ENCODE results near the gene FYB1. TPM values are rescaled to one million over a fixed set of nuclear protein-coding genes. Genes with fewer than 3 reads are reported as not detected.

Gene FYB1
- total RNA-seq, 1 experiment from 2014 or later, result 0.12 TPM

DNA sequence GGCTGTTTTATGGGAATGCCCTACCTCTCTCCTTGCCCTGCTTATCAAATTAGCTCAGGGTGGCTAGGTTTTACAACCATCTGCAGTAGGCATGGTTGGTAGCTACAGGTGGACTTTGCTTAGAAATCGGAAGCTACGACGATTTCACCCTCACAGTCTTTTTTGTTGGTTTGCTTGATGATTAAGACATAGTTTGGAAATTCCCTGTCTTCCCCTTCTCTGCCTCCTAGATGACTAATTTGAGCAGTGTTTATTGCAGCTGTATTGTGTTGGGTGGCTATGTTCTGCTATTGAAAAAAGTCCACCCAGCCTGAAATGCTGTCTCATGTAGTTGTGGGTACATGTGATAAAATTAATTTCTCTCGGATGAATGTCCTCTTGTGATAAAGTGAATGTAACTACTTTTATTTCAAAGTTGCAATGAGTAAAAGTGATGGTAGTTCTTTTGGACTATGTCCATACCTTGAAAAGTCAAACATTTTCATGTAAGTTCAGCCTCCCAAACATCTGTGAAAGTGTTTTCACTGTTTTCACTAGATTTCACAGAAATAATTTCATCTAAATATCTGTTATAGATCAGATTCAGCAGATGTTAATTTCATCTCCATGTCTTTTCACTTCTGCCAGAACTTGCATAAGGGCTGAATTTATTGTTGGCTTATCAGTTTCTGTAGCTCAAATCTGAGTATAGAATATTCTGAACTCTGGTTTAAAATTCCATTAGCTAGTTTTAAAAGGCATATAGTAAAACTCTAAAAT, 37.3 kb upstream of the FYB1 start:
- Mint-ChIP-seq H3K27me3 (ENCODE audit: insufficient read depth, unreplicated experiment) (no peaks in the 10 kb centered on the region), H3K9me3 (ENCODE audit: unreplicated experiment) (no peaks in the 10 kb centered on the region), H3K36me3 (ENCODE audit: insufficient read depth, unreplicated experiment) (no peaks in the 10 kb centered on the region), H3K27ac (ENCODE audit: low read depth, unreplicated experiment) (peak overlapping the region; percentile 90), H3K4me1 (ENCODE audit: insufficient read depth, unreplicated experiment) (peaks cover 23% of the 10 kb centered on the region), H3K4me3 (ENCODE audit: unreplicated experiment) (peak overlapping the region; percentile 57)
- DNase-seq (ENCODE audit: unreplicated experiment), result peak; percentile 86
- ChIA-PET POLR2A (interaction anchor here (0.6 to 3.4 kb wide), 9 partner anchors 23 to 1270 kb away, joined by 3 to 34 read pairs (median 3); partner anchors contain the start of gene FYB1), CTCF (interaction anchor here (1.1 to 3.8 kb wide), 3 partner anchors 26 to 39 kb away, joined by 3 to 22 read pairs (median 10); no protein-coding TSS in a partner anchor)
- BruUV-seq (replicated peaks), result no TSS peak
- TF ChIP-seq, protein P1, sequence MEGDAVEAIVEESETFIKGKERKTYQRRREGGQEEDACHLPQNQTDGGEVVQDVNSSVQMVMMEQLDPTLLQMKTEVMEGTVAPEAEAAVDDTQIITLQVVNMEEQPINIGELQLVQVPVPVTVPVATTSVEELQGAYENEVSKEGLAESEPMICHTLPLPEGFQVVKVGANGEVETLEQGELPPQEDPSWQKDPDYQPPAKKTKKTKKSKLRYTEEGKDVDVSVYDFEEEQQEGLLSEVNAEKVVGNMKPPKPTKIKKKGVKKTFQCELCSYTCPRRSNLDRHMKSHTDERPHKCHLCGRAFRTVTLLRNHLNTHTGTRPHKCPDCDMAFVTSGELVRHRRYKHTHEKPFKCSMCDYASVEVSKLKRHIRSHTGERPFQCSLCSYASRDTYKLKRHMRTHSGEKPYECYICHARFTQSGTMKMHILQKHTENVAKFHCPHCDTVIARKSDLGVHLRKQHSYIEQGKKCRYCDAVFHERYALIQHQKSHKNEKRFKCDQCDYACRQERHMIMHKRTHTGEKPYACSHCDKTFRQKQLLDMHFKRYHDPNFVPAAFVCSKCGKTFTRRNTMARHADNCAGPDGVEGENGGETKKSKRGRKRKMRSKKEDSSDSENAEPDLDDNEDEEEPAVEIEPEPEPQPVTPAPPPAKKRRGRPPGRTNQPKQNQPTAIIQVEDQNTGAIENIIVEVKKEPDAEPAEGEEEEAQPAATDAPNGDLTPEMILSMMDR (IDR thresholded peaks at IDR 0.05; ENCODE audit: unreplicated experiment), result no peak
- intact Hi-C loops (cut with micrococcal nuclease), result no loop called here

DNA sequence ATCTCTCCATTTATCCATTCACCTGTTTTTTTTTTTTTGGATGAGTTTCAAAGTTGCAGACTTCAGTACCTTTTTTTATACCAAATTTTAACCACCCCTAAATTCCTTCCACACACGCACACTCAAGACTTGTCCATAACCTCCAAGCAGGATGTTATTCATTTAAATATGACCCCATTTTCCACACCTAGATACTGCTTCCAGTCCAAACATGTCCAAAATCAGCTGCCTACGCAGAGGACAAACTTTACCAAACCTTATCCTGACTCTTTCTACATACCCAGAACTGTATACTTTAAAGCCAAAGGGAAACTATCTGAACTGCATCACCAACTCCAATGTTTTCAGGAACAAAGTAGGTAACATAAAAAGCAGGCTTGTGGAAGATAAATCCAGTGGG, 36.0 kb upstream of the FYB1 start:
- Mint-ChIP-seq H3K9me3 (ENCODE audit: unreplicated experiment) (peaks cover under 1% of the 10 kb centered on the region), H3K27ac (ENCODE audit: low read depth, unreplicated experiment) (peak overlapping the region; percentile 90), H3K4me1 (ENCODE audit: insufficient read depth, unreplicated experiment) (peaks cover 23% of the 10 kb centered on the region), H3K36me3 (ENCODE audit: insufficient read depth, unreplicated experiment) (no peaks in the 10 kb centered on the region), H3K4me3 (ENCODE audit: unreplicated experiment) (peak overlapping the region; percentile 57), H3K27me3 (ENCODE audit: insufficient read depth, unreplicated experiment) (no peaks in the 10 kb centered on the region)
- BruUV-seq (replicated peaks), result no TSS peak
- intact Hi-C loops (cut with micrococcal nuclease), result no loop called here
- TF ChIP-seq, protein P1 (IDR thresholded peaks at IDR 0.05; ENCODE audit: unreplicated experiment), result no peak
- CTCF ChIA-PET, result interaction anchor here (0.6 to 3.8 kb wide), 5 partner anchors 9 to 1543 kb away, joined by 3 to 22 read pairs (median 4); partner anchors contain the start of gene FYB1
- POLR2A ChIA-PET, result interaction anchor here (0.6 to 3.4 kb wide), 8 partner anchors 28 to 408 kb away, joined by 3 to 34 read pairs (median 4); no protein-coding TSS in a partner anchor
- peak; percentile 64 for DNase-seq (ENCODE audit: unreplicated experiment)

DNA sequence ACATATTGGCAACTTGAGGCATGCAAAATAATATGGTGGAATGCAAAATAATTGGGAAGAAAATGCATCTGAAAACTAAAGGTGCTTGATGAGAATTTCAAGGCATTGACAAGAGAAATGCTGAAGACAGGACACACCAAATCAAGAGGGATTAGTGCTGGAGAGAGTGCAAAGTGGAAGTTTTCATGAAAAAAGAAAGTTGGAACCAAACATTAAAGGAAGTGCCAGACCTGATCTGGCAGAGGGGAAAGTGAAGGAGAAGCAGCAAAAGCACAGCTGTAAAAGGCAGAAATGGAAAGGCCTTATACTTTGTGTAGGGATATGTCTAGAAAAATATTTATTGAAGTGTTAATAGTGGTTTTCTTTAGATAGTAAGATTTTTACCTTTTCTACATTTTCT, 35.3 kb upstream of the FYB1 start:
- H3K27ac Mint-ChIP-seq (ENCODE audit: low read depth, unreplicated experiment), result no peak overlapping the region
- H3K4me3 Mint-ChIP-seq (ENCODE audit: unreplicated experiment), result no peak overlapping the region
- ChIA-PET POLR2A (interaction anchor here (0.6 to 3.4 kb wide), 6 partner anchors 27 to 154 kb away, joined by 3 to 34 read pairs (median 4); no protein-coding TSS in a partner anchor), CTCF (interaction anchor here (0.6 to 1.3 kb wide), 3 partner anchors 10 to 29 kb away, joined by 3 to 6 read pairs (median 4); no protein-coding TSS in a partner anchor)
- H3K27me3 Mint-ChIP-seq (ENCODE audit: insufficient read depth, unreplicated experiment), result no peaks in the 10 kb centered on the region
- H3K4me1 Mint-ChIP-seq (ENCODE audit: insufficient read depth, unreplicated experiment), result peaks cover 19% of the 10 kb centered on the region
- intact Hi-C loops (cut with micrococcal nuclease), result no loop called here
- no peak for DNase-seq (ENCODE audit: unreplicated experiment)
- no TSS peak for BruUV-seq (replicated peaks)
- TF ChIP-seq, protein P1 (IDR thresholded peaks at IDR 0.05; ENCODE audit: unreplicated experiment), result no peak
- peaks cover 8% of the 10 kb centered on the region for H3K9me3 Mint-ChIP-seq (ENCODE audit: unreplicated experiment)
- H3K36me3 Mint-ChIP-seq (ENCODE audit: insufficient read depth, unreplicated experiment), result no peaks in the 10 kb centered on the region

DNA sequence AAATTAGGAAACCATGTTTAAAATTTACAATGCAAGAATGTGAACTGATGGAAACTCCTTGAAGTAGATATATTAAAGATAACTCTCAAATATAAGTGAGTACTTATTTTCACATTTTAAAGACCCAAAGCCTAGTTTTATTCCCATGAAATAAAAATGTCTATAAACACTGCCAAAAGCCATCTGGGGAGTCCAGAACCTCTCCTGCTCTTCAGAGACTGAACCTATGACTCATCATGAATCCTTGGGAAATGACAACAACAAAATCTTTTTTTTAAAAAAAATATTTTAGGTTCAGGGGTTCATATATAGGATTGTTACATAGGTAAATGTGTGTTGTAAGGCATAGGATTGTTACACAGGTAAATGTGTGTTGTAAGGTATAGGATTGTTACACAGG, 33.8 kb upstream of the FYB1 start:
- ChIA-PET POLR2A (interaction anchor here (0.6 to 1.9 kb wide), 4 partner anchors 14 to 83 kb away, joined by 3 to 4 read pairs (median 4); no protein-coding TSS in a partner anchor), CTCF (interaction anchor here (0.6 kb wide), 1 partner anchor 36 kb away, joined by 3 read pairs; no protein-coding TSS in a partner anchor)
- H3K9me3 Mint-ChIP-seq (ENCODE audit: unreplicated experiment), result peaks cover 8% of the 10 kb centered on the region
- no peak overlapping the region for H3K27ac Mint-ChIP-seq (ENCODE audit: low read depth, unreplicated experiment)
- TF ChIP-seq, protein P1 (IDR thresholded peaks at IDR 0.05; ENCODE audit: unreplicated experiment), result no peak
- no peaks in the 10 kb centered on the region for H3K27me3 Mint-ChIP-seq (ENCODE audit: insufficient read depth, unreplicated experiment)
- DNase-seq (ENCODE audit: unreplicated experiment), result peak; percentile 61
- no TSS peak for BruUV-seq (replicated peaks)
- peaks cover 18% of the 10 kb centered on the region for H3K4me1 Mint-ChIP-seq (ENCODE audit: insufficient read depth, unreplicated experiment)
- no peak overlapping the region for H3K4me3 Mint-ChIP-seq (ENCODE audit: unreplicated experiment)
- H3K36me3 Mint-ChIP-seq (ENCODE audit: insufficient read depth, unreplicated experiment), result no peaks in the 10 kb centered on the region
- intact Hi-C loops (cut with micrococcal nuclease), result no loop called here

Data from MCF 10A (cell line).